ENCODE data around the gene RRP1. TPM values are rescaled to one million over a fixed set of nuclear protein-coding genes. Genes with fewer than 3 reads are reported as not detected.

Gene RRP1
- total RNA-seq, 4 donors from 2014 or later = 19.5 to 43.2 (median 25.5) TPM

DNA sequence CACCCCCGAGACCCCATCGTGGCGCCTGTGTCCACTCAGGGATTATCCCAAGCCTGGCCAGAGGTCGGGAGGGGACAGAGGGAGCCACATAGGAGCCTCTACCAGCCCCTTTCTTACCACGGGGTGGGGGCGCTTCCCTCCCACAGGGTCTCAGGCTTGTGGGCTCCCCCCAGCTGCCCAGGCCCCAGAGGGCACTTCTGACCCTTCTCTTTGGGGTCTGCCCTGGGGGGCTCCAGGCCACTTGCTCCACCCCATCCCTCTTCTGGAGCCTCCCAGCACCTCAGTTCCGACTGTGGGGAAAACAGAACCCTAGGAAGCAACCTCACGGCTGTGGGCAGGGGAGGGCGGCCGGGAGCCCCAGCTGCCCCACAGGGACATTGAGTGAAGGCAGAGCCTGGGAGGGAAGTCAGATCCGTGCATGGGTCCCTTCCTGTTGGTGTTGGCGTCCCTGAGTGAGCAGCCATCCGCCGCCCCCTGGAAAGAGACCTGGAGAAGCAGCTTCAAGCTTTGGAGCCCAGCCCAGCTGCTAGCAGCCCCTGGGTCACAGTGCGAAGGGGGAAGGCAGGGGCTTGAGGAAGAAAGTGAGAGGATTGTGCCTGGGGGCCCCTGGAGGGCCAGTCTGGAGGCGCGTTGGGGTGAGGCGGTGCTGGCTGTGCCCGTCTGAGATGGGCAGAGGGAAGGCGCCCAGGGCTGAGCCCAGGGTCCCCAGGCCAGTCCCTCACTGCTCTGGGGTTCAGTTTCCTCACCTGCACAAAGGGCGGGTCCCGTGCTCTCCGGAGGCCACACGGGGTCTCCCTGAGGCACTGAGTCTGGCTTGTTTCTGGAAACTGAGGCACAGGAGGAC is 22.1 kb downstream of the RRP1 start:
- intact Hi-C loops (cut with DNase I; ENCODE audit: low total_unique reads) = no loop called here

DNA sequence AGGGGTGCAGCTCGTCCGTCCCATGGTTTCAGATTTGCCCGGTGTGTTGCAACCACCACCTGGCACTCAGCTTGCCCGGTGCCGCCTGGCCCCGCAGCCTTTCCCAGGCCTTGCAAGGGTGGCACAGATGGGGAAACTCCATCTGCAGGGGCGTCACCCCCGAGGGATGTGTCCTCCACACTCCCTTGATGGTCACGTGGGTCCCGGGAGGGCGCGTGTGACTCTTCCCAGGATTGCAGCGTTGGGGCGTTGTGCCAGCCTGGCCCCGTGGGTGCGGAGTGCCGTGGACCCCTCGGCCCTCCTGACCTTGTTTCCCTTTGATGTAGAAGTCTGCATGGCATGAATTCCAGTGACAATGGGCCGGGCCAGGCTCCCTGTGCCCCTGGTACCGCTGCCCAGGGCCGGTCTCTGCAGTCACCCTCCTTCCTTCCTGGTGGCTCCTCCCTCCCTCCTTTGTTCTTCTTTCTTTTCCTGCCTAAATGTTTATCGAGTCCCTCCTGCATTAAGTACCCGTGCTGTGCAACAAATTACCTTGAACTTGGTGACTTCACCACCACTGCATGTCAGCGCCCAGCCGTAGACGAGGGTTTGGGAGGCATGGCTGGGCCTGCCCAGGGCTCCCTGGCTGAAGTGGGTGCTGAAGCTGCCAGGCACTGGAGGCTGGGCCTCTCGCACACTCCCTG is 22.9 kb downstream of the RRP1 start:
- 12 to 19% methylated on average over 26 to 27 of the region's 27 CpGs for WGBS, 2 donors
- intact Hi-C loops (cut with DNase I; ENCODE audit: low total_unique reads) = no loop called here
- H3K4me3 ChIP-seq (ENCODE audit: low read depth, poor library complexity, severe bottlenecking) = no peak overlapping the region
- TF ChIP-seq, protein P1, sequence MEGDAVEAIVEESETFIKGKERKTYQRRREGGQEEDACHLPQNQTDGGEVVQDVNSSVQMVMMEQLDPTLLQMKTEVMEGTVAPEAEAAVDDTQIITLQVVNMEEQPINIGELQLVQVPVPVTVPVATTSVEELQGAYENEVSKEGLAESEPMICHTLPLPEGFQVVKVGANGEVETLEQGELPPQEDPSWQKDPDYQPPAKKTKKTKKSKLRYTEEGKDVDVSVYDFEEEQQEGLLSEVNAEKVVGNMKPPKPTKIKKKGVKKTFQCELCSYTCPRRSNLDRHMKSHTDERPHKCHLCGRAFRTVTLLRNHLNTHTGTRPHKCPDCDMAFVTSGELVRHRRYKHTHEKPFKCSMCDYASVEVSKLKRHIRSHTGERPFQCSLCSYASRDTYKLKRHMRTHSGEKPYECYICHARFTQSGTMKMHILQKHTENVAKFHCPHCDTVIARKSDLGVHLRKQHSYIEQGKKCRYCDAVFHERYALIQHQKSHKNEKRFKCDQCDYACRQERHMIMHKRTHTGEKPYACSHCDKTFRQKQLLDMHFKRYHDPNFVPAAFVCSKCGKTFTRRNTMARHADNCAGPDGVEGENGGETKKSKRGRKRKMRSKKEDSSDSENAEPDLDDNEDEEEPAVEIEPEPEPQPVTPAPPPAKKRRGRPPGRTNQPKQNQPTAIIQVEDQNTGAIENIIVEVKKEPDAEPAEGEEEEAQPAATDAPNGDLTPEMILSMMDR (IDR thresholded peaks at IDR 0.05) = no peak
- no peak for TF ChIP-seq POLR2A (IDR thresholded peaks at IDR 0.05)
- peak in 1 of 2 donors; percentile 64 for DNase-seq (ENCODE audit: low spot score in 2 of 2)

More for the DNA sequence above, 22.1 kb downstream of the RRP1 start:
- no peak for DNase-seq (ENCODE audit: low spot score in 2 of 2)
- TF ChIP-seq, protein P1 (IDR thresholded peaks at IDR 0.05) = no peak
- TF ChIP-seq POLR2A (IDR thresholded peaks at IDR 0.05) = no peak
- H3K4me3 ChIP-seq (ENCODE audit: low read depth, poor library complexity, severe bottlenecking) = peak overlapping the region; percentile 17
- 40 to 46% methylated on average over 21 to 23 of the region's 24 CpGs for WGBS, 2 donors

DNA sequence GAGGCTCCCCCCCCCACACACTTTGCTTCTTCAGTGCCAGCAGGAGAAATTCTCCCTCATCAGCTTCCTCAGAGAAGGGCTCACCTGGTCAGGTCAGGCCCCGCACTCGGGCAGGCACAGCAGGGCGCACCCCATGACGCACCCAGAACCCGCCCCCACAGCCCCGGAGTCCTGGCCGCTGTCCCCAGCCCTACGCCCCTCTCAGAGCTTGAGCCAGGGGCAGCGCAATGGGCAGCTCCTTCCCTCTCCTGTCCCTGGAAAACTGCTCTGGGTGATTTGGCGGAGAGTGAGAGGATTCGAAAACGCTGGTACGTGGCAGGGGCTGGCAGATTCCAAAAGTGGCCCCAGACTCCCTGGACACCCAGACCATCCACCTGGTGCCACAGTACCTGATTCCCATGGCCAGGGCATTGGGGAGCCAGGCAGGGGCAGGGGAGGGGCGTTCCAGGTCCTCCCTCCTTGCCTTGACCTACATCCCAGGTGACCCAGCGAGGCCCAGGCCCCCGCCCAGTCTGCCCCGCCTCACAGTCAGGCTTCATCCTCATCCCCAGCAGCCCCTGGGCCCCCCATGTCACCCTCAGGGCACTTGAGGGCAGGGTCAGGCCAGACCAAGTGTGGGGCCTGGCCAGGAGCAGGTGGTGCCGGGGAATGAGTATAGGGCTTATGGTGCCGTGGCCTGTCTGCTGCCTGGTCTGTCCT is 23.7 kb downstream of the RRP1 start:
- DNase-seq (ENCODE audit: low spot score in 2 of 2) = no peak
- TF ChIP-seq POLR2A (IDR thresholded peaks at IDR 0.05) = no peak
- TF ChIP-seq, protein P1 (IDR thresholded peaks at IDR 0.05) = no peak
- intact Hi-C loops (cut with DNase I; ENCODE audit: low total_unique reads) = no loop called here
- no peak overlapping the region for H3K4me3 ChIP-seq (ENCODE audit: low read depth, poor library complexity, severe bottlenecking)
- WGBS, 2 donors = 55 to 57% methylated on average over 14 to 19 of the region's 19 CpGs

DNA sequence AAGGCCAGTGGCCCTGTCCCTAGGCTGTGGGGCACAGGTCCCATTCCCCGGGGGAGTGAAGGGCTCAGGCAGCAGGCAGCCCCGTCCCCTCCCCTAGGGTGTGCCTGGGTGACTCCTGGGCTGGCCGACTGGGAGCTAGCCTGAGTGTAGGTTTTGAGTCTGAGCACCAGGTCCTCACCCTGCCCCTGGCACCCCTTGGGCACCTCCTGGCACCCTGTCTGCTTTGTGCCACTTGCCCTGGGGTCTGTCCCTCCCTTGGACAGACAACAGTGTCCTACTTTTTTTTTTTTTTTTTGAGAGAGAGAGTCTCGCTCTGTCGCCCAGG is 24.2 kb downstream of the RRP1 start:
- DNase-seq (ENCODE audit: low spot score in 2 of 2) = no peak
- 67 to 76% methylated on average over 5 of the region's 5 CpGs for WGBS, 2 donors
- H3K4me3 ChIP-seq (ENCODE audit: low read depth, poor library complexity, severe bottlenecking) = no peak overlapping the region
- intact Hi-C loops (cut with DNase I; ENCODE audit: low total_unique reads) = no loop called here
- no peak for TF ChIP-seq POLR2A (IDR thresholded peaks at IDR 0.05)
- TF ChIP-seq, protein P1 (IDR thresholded peaks at IDR 0.05) = no peak

DNA sequence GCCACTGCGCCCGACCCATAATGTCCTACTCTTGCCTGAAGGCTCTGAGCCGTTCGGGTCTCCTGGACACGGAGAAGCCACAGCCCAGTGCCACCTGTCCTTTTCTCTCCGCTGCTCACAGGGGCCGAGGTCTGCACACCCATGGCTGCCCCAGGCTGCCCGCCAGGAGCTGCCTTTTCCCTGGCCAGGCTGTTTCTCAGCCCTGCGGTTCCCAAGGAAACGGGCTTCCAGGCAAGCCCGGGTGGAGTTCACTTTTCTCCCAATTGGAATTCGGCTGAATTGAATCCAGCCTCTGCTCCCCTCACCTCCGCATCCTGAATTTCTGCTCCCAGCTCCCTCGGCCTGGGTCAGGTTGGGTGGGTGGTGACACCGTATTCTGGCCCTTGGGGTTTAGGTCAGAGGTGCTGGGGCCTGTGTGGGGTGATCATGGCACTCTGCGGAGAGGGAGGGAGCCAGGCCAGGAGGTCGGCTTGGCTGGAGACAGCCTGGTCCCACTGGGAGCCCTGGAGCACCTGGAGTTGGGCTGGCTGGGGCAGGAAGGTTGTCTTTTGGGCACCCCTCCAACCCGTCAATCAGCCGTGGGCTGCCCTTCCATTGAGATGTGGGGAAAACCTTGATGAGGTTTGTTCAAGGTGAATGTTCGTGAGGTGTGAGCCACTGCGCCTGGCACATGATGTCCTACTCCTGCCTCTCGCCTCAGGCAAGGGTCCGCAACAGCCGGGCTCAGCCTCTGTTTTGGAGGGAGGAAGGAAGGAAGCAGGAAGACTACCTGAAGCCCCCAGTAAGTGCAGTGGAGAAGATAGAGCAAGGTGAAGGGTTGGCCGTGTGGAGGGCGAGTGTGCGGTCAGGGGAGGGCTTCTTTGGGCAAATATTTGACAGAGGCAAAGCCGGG is 25.1 kb downstream of the RRP1 start:
- 36 to 46% methylated on average over 27 to 28 of the region's 28 CpGs for WGBS, 2 donors
- intact Hi-C loops (cut with DNase I; ENCODE audit: low total_unique reads) = no loop called here
- TF ChIP-seq, protein P1 (IDR thresholded peaks at IDR 0.05) = no peak
- no peak for TF ChIP-seq POLR2A (IDR thresholded peaks at IDR 0.05)
- H3K4me3 ChIP-seq (ENCODE audit: low read depth, poor library complexity, severe bottlenecking) = no peak overlapping the region
- no peak for DNase-seq (ENCODE audit: low spot score in 2 of 2)

Data from lower leg skin (tissue), 4 donors.